K562 (cell line): ENCODE data around the gene CD276. TPM values are rescaled to one million over a fixed set of nuclear protein-coding genes. Genes with fewer than 3 reads are reported as not detected.

Experiments
- ADNP ChIP-seq: fragments of 200-800 bp; sonication (Bioruptor generic); IDR thresholded peaks from 2 replicates; pipeline ENCODE4 v1.6.1; 2016; ENCODE audit warnings: missing genetic modification characterization, missing compliant biosample characterization
- CBFA2T3 ChIP-seq: fragments of 450-650 bp; IDR thresholded peaks from 2 replicates; pipeline ENCODE4 v1.6.1; 2017
- CBX3 ChIP-seq, 2 experiments: IDR thresholded peaks; 1 replicate in 1 of 2; 2 replicates in 1 of 2; pipeline ENCODE4 v1.6.1; 2012; ENCODE audit warnings: inconsistent platforms in 2 of 2, low read length in 2 of 2, borderline replicate concordance in 1 of 2, control low read depth in 1 of 2
- CTBP1 ChIP-seq: fragments of 450-650 bp; IDR thresholded peaks from 2 replicates; pipeline ENCODE4 v1.6.1; 2016; ENCODE audit warnings: borderline replicate concordance
- ELF2 ChIP-seq: fragments of 250-450 bp; sonication (Bioruptor Pico); IDR thresholded peaks from 2 replicates; pipeline ENCODE4 v1.5.0; 2021; ENCODE audit warnings: mild to moderate bottlenecking
- EZH2 ChIP-seq: IDR thresholded peaks from 2 replicates; pipeline ENCODE4 v1.6.1; 2012; ENCODE audit warnings: low read depth, mild to moderate bottlenecking, inconsistent platforms, low read length, borderline replicate concordance
- GATA2 ChIP-seq: sonication (generic); formaldehyde crosslinking; IDR thresholded peaks from 2 replicates; pipeline ENCODE4 v1.4.0; 2020; ENCODE audit warnings: mild to moderate bottlenecking, missing genetic modification reagents
- MCM5 ChIP-seq: fragments of 450-650 bp; IDR thresholded peaks from 2 replicates; pipeline ENCODE4 v1.6.1; 2016; ENCODE audit warnings: low read depth
- NCOR1 ChIP-seq: fragments of 450-650 bp; IDR thresholded peaks from 2 replicates; pipeline ENCODE4 v1.6.1; 2016; ENCODE audit warnings: mild to moderate bottlenecking, moderate library complexity
- NR3C1 ChIP-seq: sonication (generic); formaldehyde crosslinking; IDR thresholded peaks from 2 replicates; pipeline ENCODE4 v1.8.1; 2022; ENCODE audit warnings: missing genetic modification reagents
- POLR2AphosphoS5 ChIP-seq: IDR thresholded peaks from 2 replicates; pipeline ENCODE4 v1.6.1; 2011; ENCODE audit warnings: mild to moderate bottlenecking, low read depth, low read length, moderate library complexity; ENCODE audit not compliant: control insufficient read depth, insufficient read depth
- RBM17 ChIP-seq: fragments of 200-400 bp; formaldehyde crosslinking; IDR thresholded peaks from 2 replicates; pipeline ENCODE4 v1.6.1; 2017; ENCODE audit warnings: low read depth, mild to moderate bottlenecking, low read length, borderline replicate concordance
- SMARCA4 ChIP-seq: fragments of 450-650 bp; IDR thresholded peaks from 2 replicates; pipeline ENCODE4 v1.6.1; 2016
- SRF ChIP-seq, 2 experiments: fragments of 250-450, 450-650 bp in 1 of 2; sonication (Bioruptor Pico) in 1 of 2; sonication (generic) in 1 of 2; formaldehyde crosslinking; IDR thresholded peaks; 2 replicates each; pipeline versions ENCODE4 v1.5.0 to v1.5.1; 2020 to 2022; ENCODE audit warnings: mild to moderate bottlenecking in 1 of 2, missing genetic modification reagents in 1 of 2
- TRIM24 ChIP-seq, 2 experiments: fragments of 450-650 bp; IDR thresholded peaks; 2 replicates each; pipeline ENCODE4 v1.6.1; 2016
- ZKSCAN8 ChIP-seq: fragments of 200-800 bp; sonication (Bioruptor generic); IDR thresholded peaks from 2 replicates; pipeline ENCODE4 v1.6.1; 2016; ENCODE audit warnings: missing genetic modification characterization, missing compliant biosample characterization
- ZNF77 ChIP-seq: fragments of 250-450 bp; sonication (Bioruptor Pico); IDR thresholded peaks from 2 replicates; pipeline ENCODE4 v1.5.0; 2020
- polyA plus RNA-seq, 8 experiments: library from polyadenylated mRNA; depleted of rRNA in 4 of 8; stranded (reverse) in 5 of 8; unstranded in 3 of 8; fragments of >200 nt; fragmentation: Nextera tagmentation in 2 of 8; fragmentation: Illumina TruSeq in 1 of 8; extraction: Ambion mirVana in 2 of 8; extraction: Trizol in 1 of 8; gene quantifications; 2 replicates each; pipeline versions ENCODE4 v1.2.1 to v1.2.3, GENCODE V29; 2011 to 2014; ENCODE audit warnings: inconsistent platforms in 1 of 8, missing spikeins in 1 of 8
- total RNA-seq, 7 experiments: library from RNA; depleted of rRNA in 6 of 7; stranded (reverse); fragments of >200 nt in 6 of 7; fragmentation: Illumina TruSeq in 2 of 7; extraction: Trizol in 2 of 7; gene quantifications; 2 replicates each; pipeline versions ENCODE4 v1.2.1 to v1.2.3, GENCODE V29; 2011 to 2021; ENCODE audit warnings: low replicate concordance in 1 of 7
- TF ChIP-seq, protein P1 (sequence below): fragments of 200-400 bp; formaldehyde crosslinking; IDR thresholded peaks from 2 replicates; pipeline ENCODE4 v1.6.1; 2017; ENCODE audit warnings: mild to moderate bottlenecking, low read depth, low read length, moderate library complexity
- TF ChIP-seq, protein P2 (sequence below): fragments of 450-650 bp; IDR thresholded peaks from 2 replicates; pipeline ENCODE4 v1.6.1; 2018; ENCODE audit not compliant: partially characterized antibody
- TF ChIP-seq, protein P3 (sequence below): fragments of 150-350 bp; conservative IDR thresholded peaks from 2 replicates; pipeline ENCODE4 v1.6.1; 2014; ENCODE audit warnings: low read length
- TF ChIP-seq, protein P4 (sequence below): sonication (generic); formaldehyde crosslinking; IDR thresholded peaks from 2 replicates; pipeline ENCODE4 v1.8.0; 2022; ENCODE audit warnings: mild to moderate bottlenecking, missing genetic modification reagents

CD276 gene
- total and polyA plus RNA-seq, 9 of the 15 experiments (the other 6 are each of a cell fraction or from before 2014, with no cell fraction given): 0.11 to 3.6 (median 2.3) TPM

DNA sequence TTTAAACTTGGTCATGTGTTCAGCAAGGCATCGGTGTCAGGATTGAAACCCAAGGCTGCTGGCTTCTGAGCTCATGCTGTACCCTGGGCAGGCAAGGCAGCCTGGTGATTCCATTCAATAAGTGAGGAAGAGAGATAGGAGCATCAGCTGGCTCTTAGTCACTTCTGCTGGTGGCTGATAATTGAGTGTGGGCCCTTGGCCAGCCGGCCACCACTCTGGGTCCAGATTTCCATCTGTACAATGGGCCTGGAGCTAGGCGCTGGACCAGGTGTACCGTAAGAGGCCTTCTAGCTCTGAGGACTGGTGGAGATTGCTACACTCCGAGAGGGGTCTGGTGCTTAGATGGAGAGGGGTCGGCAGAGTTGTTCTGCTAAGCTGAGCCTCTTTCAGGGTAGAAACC lies 4.3 kb downstream of the CD276 start (continued):
- TF ChIP-seq CTBP1 (peak; percentile 48; the same call in 1 of the 2 replicates), ELF2 (CRISPR knock-in tag) (no peak), NCOR1 (peak; percentile 71), ZNF77 (CRISPR knock-in tag) (no peak), EZH2 (no peak), NR3C1 (CRISPR knock-in tag) (no peak), POLR2AphosphoS5 (peak; percentile 50; the same call in 1 of the 2 replicates), GATA2 (CRISPR knock-in tag) (peak; percentile 59; the same call in 1 of the 2 replicates), RBM17 (no peak), CBFA2T3 (peak; percentile 92), TRIM24 (IDR thresholded peaks at IDR 0.05) (peak in 1 of 2 experiments; percentile 54; a peak in 2 of 4 replicates), SRF (CRISPR knock-in tag; IDR thresholded peaks at IDR 0.05) (no peak), ADNP (tag) (peak; percentile 52; the same call in 1 of the 2 replicates), ZKSCAN8 (CRISPR knock-in tag) (peak; percentile 38; the same call in 1 of the 2 replicates), SMARCA4 (peak; percentile 59; the same call in 1 of the 2 replicates), CBX3 (IDR thresholded peaks at IDR 0.05; ENCODE audit: borderline replicate concordance in 1 of 2, low read length in 2 of 2) (no peak), MCM5 (no peak)
- TF ChIP-seq, protein P1, sequence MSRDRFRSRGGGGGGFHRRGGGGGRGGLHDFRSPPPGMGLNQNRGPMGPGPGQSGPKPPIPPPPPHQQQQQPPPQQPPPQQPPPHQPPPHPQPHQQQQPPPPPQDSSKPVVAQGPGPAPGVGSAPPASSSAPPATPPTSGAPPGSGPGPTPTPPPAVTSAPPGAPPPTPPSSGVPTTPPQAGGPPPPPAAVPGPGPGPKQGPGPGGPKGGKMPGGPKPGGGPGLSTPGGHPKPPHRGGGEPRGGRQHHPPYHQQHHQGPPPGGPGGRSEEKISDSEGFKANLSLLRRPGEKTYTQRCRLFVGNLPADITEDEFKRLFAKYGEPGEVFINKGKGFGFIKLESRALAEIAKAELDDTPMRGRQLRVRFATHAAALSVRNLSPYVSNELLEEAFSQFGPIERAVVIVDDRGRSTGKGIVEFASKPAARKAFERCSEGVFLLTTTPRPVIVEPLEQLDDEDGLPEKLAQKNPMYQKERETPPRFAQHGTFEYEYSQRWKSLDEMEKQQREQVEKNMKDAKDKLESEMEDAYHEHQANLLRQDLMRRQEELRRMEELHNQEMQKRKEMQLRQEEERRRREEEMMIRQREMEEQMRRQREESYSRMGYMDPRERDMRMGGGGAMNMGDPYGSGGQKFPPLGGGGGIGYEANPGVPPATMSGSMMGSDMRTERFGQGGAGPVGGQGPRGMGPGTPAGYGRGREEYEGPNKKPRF: no peak
- TF ChIP-seq, protein P2, sequence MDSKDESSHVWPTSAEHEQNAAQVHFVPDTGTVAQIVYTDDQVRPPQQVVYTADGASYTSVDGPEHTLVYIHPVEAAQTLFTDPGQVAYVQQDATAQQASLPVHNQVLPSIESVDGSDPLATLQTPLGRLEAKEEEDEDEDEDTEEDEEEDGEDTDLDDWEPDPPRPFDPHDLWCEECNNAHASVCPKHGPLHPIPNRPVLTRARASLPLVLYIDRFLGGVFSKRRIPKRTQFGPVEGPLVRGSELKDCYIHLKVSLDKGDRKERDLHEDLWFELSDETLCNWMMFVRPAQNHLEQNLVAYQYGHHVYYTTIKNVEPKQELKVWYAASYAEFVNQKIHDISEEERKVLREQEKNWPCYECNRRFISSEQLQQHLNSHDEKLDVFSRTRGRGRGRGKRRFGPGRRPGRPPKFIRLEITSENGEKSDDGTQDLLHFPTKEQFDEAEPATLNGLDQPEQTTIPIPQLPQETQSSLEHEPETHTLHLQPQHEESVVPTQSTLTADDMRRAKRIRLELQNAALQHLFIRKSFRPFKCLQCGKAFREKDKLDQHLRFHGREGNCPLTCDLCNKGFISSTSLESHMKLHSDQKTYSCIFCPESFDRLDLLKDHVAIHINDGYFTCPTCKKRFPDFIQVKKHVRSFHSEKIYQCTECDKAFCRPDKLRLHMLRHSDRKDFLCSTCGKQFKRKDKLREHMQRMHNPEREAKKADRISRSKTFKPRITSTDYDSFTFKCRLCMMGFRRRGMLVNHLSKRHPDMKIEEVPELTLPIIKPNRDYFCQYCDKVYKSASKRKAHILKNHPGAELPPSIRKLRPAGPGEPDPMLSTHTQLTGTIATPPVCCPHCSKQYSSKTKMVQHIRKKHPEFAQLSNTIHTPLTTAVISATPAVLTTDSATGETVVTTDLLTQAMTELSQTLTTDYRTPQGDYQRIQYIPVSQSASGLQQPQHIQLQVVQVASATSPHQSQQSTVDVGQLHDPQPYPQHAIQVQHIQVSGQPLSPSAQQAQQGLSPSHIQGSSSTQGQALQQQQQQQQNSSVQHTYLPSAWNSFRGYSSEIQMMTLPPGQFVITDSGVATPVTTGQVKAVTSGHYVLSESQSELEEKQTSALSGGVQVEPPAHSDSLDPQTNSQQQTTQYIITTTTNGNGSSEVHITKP: no peak
- TF ChIP-seq, protein P3, sequence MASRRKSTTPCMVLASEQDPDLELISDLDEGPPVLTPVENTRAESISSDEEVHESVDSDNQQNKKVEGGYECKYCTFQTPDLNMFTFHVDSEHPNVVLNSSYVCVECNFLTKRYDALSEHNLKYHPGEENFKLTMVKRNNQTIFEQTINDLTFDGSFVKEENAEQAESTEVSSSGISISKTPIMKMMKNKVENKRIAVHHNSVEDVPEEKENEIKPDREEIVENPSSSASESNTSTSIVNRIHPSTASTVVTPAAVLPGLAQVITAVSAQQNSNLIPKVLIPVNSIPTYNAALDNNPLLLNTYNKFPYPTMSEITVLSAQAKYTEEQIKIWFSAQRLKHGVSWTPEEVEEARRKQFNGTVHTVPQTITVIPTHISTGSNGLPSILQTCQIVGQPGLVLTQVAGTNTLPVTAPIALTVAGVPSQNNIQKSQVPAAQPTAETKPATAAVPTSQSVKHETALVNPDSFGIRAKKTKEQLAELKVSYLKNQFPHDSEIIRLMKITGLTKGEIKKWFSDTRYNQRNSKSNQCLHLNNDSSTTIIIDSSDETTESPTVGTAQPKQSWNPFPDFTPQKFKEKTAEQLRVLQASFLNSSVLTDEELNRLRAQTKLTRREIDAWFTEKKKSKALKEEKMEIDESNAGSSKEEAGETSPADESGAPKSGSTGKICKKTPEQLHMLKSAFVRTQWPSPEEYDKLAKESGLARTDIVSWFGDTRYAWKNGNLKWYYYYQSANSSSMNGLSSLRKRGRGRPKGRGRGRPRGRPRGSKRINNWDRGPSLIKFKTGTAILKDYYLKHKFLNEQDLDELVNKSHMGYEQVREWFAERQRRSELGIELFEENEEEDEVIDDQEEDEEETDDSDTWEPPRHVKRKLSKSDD: no peak
- TF ChIP-seq, protein P4, sequence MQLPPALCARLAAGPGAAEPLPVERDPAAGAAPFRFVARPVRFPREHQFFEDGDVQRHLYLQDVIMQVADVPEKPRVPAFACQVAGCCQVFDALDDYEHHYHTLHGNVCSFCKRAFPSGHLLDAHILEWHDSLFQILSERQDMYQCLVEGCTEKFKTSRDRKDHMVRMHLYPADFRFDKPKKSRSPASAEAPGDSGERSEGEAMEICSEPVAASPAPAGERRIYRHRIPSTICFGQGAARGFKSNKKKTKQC (CRISPR knock-in tag): no peak
